HFFc6 (cell line): Measurements from ENCODE around the gene SH3RF3. TPM values are rescaled to one million over a fixed set of nuclear protein-coding genes. Genes with fewer than 3 reads are reported as not detected.

Source experiments
- DNase-seq: peaks from one replicate; pipeline ENCODE4 v3.0.0-alpha.2; 2018
- H3K27ac Mint-ChIP-seq: 2 replicates; pipeline ENCODE4 v1.8.0; 2020; ENCODE audit warnings: mild to moderate bottlenecking, mixed read lengths
- H3K27me3 Mint-ChIP-seq: 2 replicates; pipeline ENCODE4 v1.8.0; 2021; ENCODE audit warnings: mild to moderate bottlenecking, moderate library complexity, mixed read lengths; ENCODE audit not compliant: insufficient read depth
- H3K36me3 Mint-ChIP-seq: 2 replicates; pipeline ENCODE4 v1.8.0; 2021; ENCODE audit warnings: low read depth, mixed read lengths
- H3K4me1 Mint-ChIP-seq: 2 replicates; pipeline ENCODE4 v1.8.0; 2020; ENCODE audit warnings: low read depth, mixed read lengths
- H3K4me3 Mint-ChIP-seq: 2 replicates; pipeline ENCODE4 v1.8.0; 2020; ENCODE audit warnings: mild to moderate bottlenecking, moderate library complexity, mixed read lengths
- H3K9me3 Mint-ChIP-seq: 2 replicates; pipeline ENCODE4 v1.8.0; 2020; ENCODE audit warnings: mild to moderate bottlenecking, mixed read lengths
- CTCF ChIP-seq: fragments of 200-600 bp; sonication (generic); IDR thresholded peaks from 2 replicates; pipeline ENCODE4 v1.5.0; 2021; ENCODE audit warnings: antibody characterized with exemption, mild to moderate bottlenecking
- total RNA-seq, 6 experiments: library from RNA; stranded (reverse); fragmentation: NEBNext Ultra II Directional; extraction: Animal tissue kit (Norgen Biotek cat#: 25700); gene quantifications; 2 replicates in 1 of 6; 3 replicates in 5 of 6; pipeline ENCODE4 v1.2.3, GENCODE V29; 2021

Gene SH3RF3
- total RNA-seq, 6 experiments from 2014 or later = 2.4 to 4.4 (median 3.7) TPM

GRCh38 chr2:109294523-109294922 lies 165.5 kb downstream of the SH3RF3 start:
- peaks cover 12% of the 10 kb centered on the region for H3K4me1 Mint-ChIP-seq
- no peak overlapping the region for H3K27ac Mint-ChIP-seq

GRCh38 chr2:109295070-109295780 lies 166.2 kb downstream of the SH3RF3 start:
- H3K27ac Mint-ChIP-seq = no peak overlapping the region
- H3K4me1 Mint-ChIP-seq = peaks cover 12% of the 10 kb centered on the region
- no peak for TF ChIP-seq CTCF
- peaks cover 22% of the 10 kb centered on the region for H3K27me3 Mint-ChIP-seq
- peaks cover 16% of the 10 kb centered on the region for H3K9me3 Mint-ChIP-seq
- H3K4me3 Mint-ChIP-seq = no peak overlapping the region
- DNase-seq = no peak
- H3K36me3 Mint-ChIP-seq = peaks cover 13% of the 10 kb centered on the region

More at GRCh38 chr2:109294523-109294922, 165.5 kb downstream of the SH3RF3 start:
- H3K27me3 Mint-ChIP-seq = peaks cover 26% of the 10 kb centered on the region
- H3K9me3 Mint-ChIP-seq = peaks cover 16% of the 10 kb centered on the region
- DNase-seq = no peak
- peaks cover 13% of the 10 kb centered on the region for H3K36me3 Mint-ChIP-seq
- TF ChIP-seq CTCF = no peak
- H3K4me3 Mint-ChIP-seq = no peak overlapping the region

GRCh38 chr2:109295781-109296117 lies 166.7 kb downstream of the SH3RF3 start:
- DNase-seq = no peak
- H3K27me3 Mint-ChIP-seq = peaks cover 18% of the 10 kb centered on the region
- peaks cover 13% of the 10 kb centered on the region for H3K36me3 Mint-ChIP-seq
- H3K9me3 Mint-ChIP-seq = peaks cover 16% of the 10 kb centered on the region
- no peak overlapping the region for H3K27ac Mint-ChIP-seq
- no peak for TF ChIP-seq CTCF
- H3K4me1 Mint-ChIP-seq = peaks cover 10% of the 10 kb centered on the region
- no peak overlapping the region for H3K4me3 Mint-ChIP-seq

GRCh38 chr2:109297566-109298490 lies 168.8 kb downstream of the SH3RF3 start:
- Mint-ChIP-seq H3K9me3 (peaks cover 16% of the 10 kb centered on the region), H3K4me1 (no peaks in the 10 kb centered on the region), H3K36me3 (peaks cover 13% of the 10 kb centered on the region), H3K27ac (no peak overlapping the region; the same call in 1 of the 2 replicates), H3K4me3 (no peak overlapping the region), H3K27me3 (peaks cover 16% of the 10 kb centered on the region)
- no peak for DNase-seq
- TF ChIP-seq CTCF = no peak

- no peak overlapping the region for H3K27ac Mint-ChIP-seq
- peaks cover 15% of the 10 kb centered on the region for H3K27me3 Mint-ChIP-seq
- no peak overlapping the region for H3K4me3 Mint-ChIP-seq
- no peak for TF ChIP-seq CTCF
- peaks cover 12% of the 10 kb centered on the region for H3K9me3 Mint-ChIP-seq
- H3K36me3 Mint-ChIP-seq = peaks cover 11% of the 10 kb centered on the region
- DNase-seq = no peak
- H3K4me1 Mint-ChIP-seq = no peaks in the 10 kb centered on the region
These were observed 169.8 kb downstream of the SH3RF3 start for GRCh38 chr2:109298851-109299250.
